Neural progenitor cell (in vitro differentiated cells): ENCODE results near the gene TMEM247.

Experiments used
- CTCF ChIP-seq: fragments of 200-600 bp; sonication (generic); IDR thresholded peaks from 2 replicates; pipeline ENCODE4 v1.5.1; 2017; ENCODE audit warnings: antibody characterized with exemption, mild to moderate bottlenecking
- EZH2 ChIP-seq: fragments of 200-600 bp; sonication (generic); IDR thresholded peaks from 2 replicates; pipeline ENCODE4 v1.6.1; 2017; ENCODE audit warnings: antibody characterized with exemption, mild to moderate bottlenecking, moderate library complexity
- EZH2phosphoT487 ChIP-seq: fragments of 200-600 bp; sonication (generic); IDR thresholded peaks from 2 replicates; pipeline ENCODE4 v1.6.1; 2017; ENCODE audit warnings: antibody characterized with exemption

GRCh38 chr2:46492301-46492700 lies 12.9 kb downstream of the TMEM247 start:
- no peak for TF ChIP-seq CTCF
- TF ChIP-seq EZH2: no peak
- TF ChIP-seq EZH2phosphoT487: no peak
